Measurements from ENCODE around the gene KRTAP4-6.
"Not testable (repeated sequence)": the region's sequence is repeated elsewhere in the genome, so short reads cannot be mapped to it uniquely, and the experiment has no call there.

The KRTAP4-6 gene

GRCh38 chr17:41105347-41105746, 35.0 kb downstream of the KRTAP4-6 start, which contains the start of gene KRTAP4-9:
TSS of gene KRTAP4-9 (plus strand) at chr17:41105389. CDS start at chr17:41105389, 0 bp downstream.
- not testable (repeated sequence) for DNase-seq (ENCODE audit: low spot score)

GRCh38 chr17:41104386-41105038, 35.8 kb downstream of the KRTAP4-6 start:
- not testable (repeated sequence) for DNase-seq (ENCODE audit: low spot score)

DNA sequence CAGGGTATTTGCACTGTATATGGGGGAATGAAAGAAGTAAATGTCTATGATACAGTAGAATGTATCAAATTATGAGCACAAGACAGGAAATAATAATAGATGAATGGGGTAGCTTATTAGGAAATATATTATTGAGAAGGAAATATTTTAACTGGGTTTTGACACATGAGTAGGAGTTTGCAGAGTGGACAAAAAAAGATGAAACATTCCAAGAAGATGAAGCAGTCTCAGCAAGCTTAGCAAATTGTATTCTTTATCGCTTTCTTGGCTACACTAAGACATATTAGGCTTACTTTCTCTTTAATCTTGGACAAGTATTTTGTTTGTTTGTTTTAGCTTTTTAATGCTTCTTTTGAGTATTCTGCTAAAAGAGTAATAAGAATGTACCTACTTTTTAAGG, 36.4 kb downstream of the KRTAP4-6 start:
- DNase-seq (ENCODE audit: low spot score) = peak; percentile 13

GRCh38 chr17:41101586-41102259, 38.6 kb downstream of the KRTAP4-6 start, which contains the start of gene KRTAP4-16:
TSS of gene KRTAP4-16 (minus strand) at chr17:41102209. CDS start at chr17:41102209, 0 bp downstream.
- DNase-seq (ENCODE audit: low spot score) = no peak

- peak; percentile 23 for DNase-seq (ENCODE audit: low spot score)
Observed at GRCh38 chr17:41099682-41100480, 40.5 kb downstream of the KRTAP4-6 start.

- peak; percentile 27 for DNase-seq (ENCODE audit: low spot score)
Observed at GRCh38 chr17:41098481-41098880, 41.9 kb downstream of the KRTAP4-6 start.

DNA sequence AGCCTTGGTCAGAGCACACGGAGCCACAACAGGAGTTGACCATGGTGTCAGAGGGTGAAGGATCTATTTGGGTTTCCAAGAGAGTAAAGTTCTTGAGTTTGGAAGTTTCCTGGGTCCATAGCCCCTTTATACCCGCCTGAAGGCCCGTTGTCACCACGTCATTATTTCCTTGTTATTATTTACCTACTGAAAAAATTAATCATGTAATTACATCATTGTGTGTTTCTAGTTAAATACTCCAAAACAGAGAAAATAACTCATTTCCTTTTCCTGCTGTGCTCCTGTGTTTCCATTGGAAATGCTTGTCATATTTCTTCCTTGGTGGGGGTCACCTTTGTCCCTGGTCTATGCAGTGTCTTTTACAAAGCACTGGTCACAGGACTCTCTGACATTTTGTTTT, 42.3 kb downstream of the KRTAP4-6 start, which contains the start of gene KRTAP4-8:
KRTAP4-8 (minus strand) TSS at position 101 of the 400 bp plus-strand sequence; CDS start at position 43, 58 bp downstream.
- DNase-seq (ENCODE audit: low spot score) = no peak

DNA sequence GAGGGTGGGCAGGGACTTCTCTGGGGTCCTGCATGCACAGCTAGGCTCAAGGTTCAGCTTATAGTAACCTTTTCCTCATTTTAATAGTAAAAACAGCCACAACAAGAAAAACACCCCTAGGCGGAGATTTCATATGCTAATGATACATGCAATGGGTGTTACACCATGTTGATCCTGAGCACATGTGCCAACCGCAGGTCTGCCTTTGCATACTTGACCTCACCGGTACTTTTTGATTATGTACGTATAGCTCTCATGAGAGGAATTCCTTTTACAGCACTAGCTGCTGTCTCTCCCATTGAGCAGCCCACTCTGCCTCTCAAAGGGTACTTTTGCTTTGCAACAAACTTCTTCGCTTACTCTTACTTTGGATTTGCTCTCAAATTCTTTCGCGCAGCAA, 44.3 kb downstream of the KRTAP4-6 start:
- DNase-seq (ENCODE audit: low spot score) = no peak

Data from GM03348 (cell line).